ENCODE measurements around the gene PERM1. TPM values are rescaled to one million over a fixed set of nuclear protein-coding genes. Genes with fewer than 3 reads are reported as not detected.

PERM1 gene
- total and polyA plus RNA-seq, 2 of the 13 experiments (the other 11 are each of a cell fraction or from before 2014, with no cell fraction given), result 0.04 to 0.29 TPM

- Histone ChIP-seq H3K79me2 (ENCODE audit: insufficient read depth, low read length) (no peaks in the 10 kb centered on the region), H3K4me3 (replicated peaks in 1 of 3; ENCODE audit: insufficient read depth in 1 of 3, low read depth in 2 of 3, low read length in 3 of 3) (no peak overlapping the region), H3K27me3 (ENCODE audit: control insufficient read depth in 1 of 2, insufficient read depth in 2 of 2, low read length in 2 of 2) (peaks cover 0 to 11% of the 10 kb centered on the region in 2 experiments; a peak in 4 of 5 replicates), H3K9me3 (ENCODE audit: low read length) (no peaks in the 10 kb centered on the region), H4K20me1 (ENCODE audit: insufficient read depth, low read length) (no peaks in the 10 kb centered on the region), H3K9ac (ENCODE audit: insufficient read depth, low read depth, low read length) (no peak overlapping the region), H3K4me2 (ENCODE audit: low read depth, low read length) (no peak overlapping the region), H2AFZ (ENCODE audit: low read length) (no peak overlapping the region), H3K4me1 (ENCODE audit: insufficient read depth, low read length) (peaks cover 13% of the 10 kb centered on the region), H3K27ac (ENCODE audit: extremely low read length, insufficient read depth, low read length) (no peak overlapping the region), H3K36me3 (replicated peaks in 1 of 2; ENCODE audit: control insufficient read depth in 1 of 2, insufficient read depth in 2 of 2, low read length in 2 of 2) (no peaks in the 10 kb centered on the region)
- ChIA-PET CTCF (ENCODE audit: low intra/inter-chr PET ratio, low total read pairs) (no interaction called here), POLR2A (no interaction called here)
- no peak for DNase-seq (ENCODE audit: low spot score)
- TF ChIP-seq NR2C2 (CRISPR knock-in tag; IDR thresholded peaks at IDR 0.05; ENCODE audit: borderline replicate concordance), result peak; percentile 45
- TF ChIP-seq, protein P1, sequence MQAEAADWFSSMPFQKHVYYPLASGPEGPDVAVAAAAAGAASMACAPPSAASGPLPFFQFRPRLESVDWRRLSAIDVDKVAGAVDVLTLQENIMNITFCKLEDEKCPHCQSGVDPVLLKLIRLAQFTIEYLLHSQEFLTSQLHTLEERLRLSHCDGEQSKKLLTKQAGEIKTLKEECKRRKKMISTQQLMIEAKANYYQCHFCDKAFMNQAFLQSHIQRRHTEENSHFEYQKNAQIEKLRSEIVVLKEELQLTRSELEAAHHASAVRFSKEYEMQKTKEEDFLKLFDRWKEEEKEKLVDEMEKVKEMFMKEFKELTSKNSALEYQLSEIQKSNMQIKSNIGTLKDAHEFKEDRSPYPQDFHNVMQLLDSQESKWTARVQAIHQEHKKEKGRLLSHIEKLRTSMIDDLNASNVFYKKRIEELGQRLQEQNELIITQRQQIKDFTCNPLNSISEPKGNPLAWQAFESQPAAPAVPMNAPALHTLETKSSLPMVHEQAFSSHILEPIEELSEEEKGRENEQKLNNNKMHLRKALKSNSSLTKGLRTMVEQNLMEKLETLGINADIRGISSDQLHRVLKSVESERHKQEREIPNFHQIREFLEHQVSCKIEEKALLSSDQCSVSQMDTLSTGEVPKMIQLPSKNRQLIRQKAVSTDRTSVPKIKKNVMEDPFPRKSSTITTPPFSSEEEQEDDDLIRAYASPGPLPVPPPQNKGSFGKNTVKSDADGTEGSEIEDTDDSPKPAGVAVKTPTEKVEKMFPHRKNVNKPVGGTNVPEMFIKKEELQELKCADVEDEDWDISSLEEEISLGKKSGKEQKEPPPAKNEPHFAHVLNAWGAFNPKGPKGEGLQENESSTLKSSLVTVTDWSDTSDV (CRISPR knock-in tag; IDR thresholded peaks at IDR 0.05), result no peak
- no TSS peak for BruUV-seq (replicated peaks)
- 67% methylated on average over 16 of the region's 17 CpGs for WGBS (ENCODE audit: low lambda C conversion rate)
- no peak for ATAC-seq
- intact Hi-C loops (cut with micrococcal nuclease; ENCODE audit: unreplicated experiment) (no loop called here), in situ Hi-C loops (cut with HindIII; ENCODE audit: extremely low pct_ligation_motif_present, low pct_unique_long_range_greater_than_20kb) (no loop called here)
- no peak for FAIRE-seq
Measured at GRCh38 chr1:974687-975328, 7.1 kb downstream of the PERM1 start.

DNA sequence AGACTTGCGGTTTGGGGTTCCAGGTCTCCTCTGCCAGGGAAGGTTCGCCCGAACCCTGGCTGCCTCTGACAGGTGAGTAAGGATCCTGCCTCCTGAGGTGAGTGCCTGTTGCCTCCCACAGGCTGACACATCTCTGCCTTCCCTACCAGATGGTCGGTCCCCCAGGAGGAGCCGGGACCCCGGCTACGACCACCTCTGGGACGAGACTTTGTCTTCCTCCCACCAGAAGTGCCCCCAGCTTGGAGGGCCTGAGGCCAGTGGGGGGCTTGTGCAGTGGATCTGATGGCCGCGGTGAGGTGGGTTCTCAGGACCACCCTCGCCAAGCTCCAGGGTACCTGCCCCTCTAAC, 7.6 kb downstream of the PERM1 start:
- Histone ChIP-seq H2AFZ (ENCODE audit: low read length) (no peak overlapping the region), H3K36me3 (replicated peaks in 1 of 2; ENCODE audit: control insufficient read depth in 1 of 2, insufficient read depth in 2 of 2, low read length in 2 of 2) (no peaks in the 10 kb centered on the region), H3K79me2 (ENCODE audit: insufficient read depth, low read length) (no peaks in the 10 kb centered on the region), H3K27ac (ENCODE audit: extremely low read length, insufficient read depth, low read length) (no peak overlapping the region), H3K9ac (ENCODE audit: insufficient read depth, low read depth, low read length) (no peak overlapping the region), H3K9me3 (ENCODE audit: low read length) (no peaks in the 10 kb centered on the region), H3K27me3 (ENCODE audit: control insufficient read depth in 1 of 2, insufficient read depth in 2 of 2, low read length in 2 of 2) (peaks cover 0 to 7% of the 10 kb centered on the region in 2 experiments; a peak in 2 of 5 replicates), H4K20me1 (ENCODE audit: insufficient read depth, low read length) (no peaks in the 10 kb centered on the region), H3K4me1 (ENCODE audit: insufficient read depth, low read length) (peaks cover 10% of the 10 kb centered on the region), H3K4me3 (replicated peaks in 1 of 3; ENCODE audit: insufficient read depth in 1 of 3, low read depth in 2 of 3, low read length in 3 of 3) (no peak overlapping the region), H3K4me2 (ENCODE audit: low read depth, low read length) (no peak overlapping the region)
- intact Hi-C loops (cut with micrococcal nuclease; ENCODE audit: unreplicated experiment) (no loop called here), in situ Hi-C loops (cut with HindIII; ENCODE audit: extremely low pct_ligation_motif_present, low pct_unique_long_range_greater_than_20kb) (no loop called here)
- 89% methylated on average over 8 of the region's 11 CpGs for WGBS (ENCODE audit: low lambda C conversion rate)
- no peak for DNase-seq (ENCODE audit: low spot score)
- ChIA-PET POLR2A (no interaction called here), CTCF (ENCODE audit: low intra/inter-chr PET ratio, low total read pairs) (no interaction called here)
- ATAC-seq, result no peak
- BruUV-seq (replicated peaks), result no TSS peak
- no peak for FAIRE-seq
- TF ChIP-seq ZNF335 (CRISPR knock-in tag; IDR thresholded peaks at IDR 0.05), result no peak
- TF ChIP-seq CERS6 (CRISPR knock-in tag; IDR thresholded peaks at IDR 0.05), result no peak
- no peak for TF ChIP-seq ARNTL (CRISPR knock-in tag; IDR thresholded peaks at IDR 0.05)
- no peak for TF ChIP-seq TOPORS (CRISPR knock-in tag; IDR thresholded peaks at IDR 0.05)
- no peak for TF ChIP-seq ARNT (IDR thresholded peaks at IDR 0.05)
- TF ChIP-seq SSRP1 (CRISPR knock-in tag; IDR thresholded peaks at IDR 0.05), result no peak
- TF ChIP-seq JUN (CRISPR knock-in tag; IDR thresholded peaks at IDR 0.05), result no peak
- no peak for TF ChIP-seq ZNF430 (CRISPR knock-in tag; IDR thresholded peaks at IDR 0.05)
- no peak for TF ChIP-seq MBD4 (IDR thresholded peaks at IDR 0.05; ENCODE audit: borderline replicate concordance, low read length)
